ENCODE data around the gene LIPG. TPM values are rescaled to one million over a fixed set of nuclear protein-coding genes. Genes with fewer than 3 reads are reported as not detected.

LIPG gene
- total and polyA plus RNA-seq, 4 donors: 0.03 to 23.7 (median 4.7) TPM

- no peaks in the 10 kb centered on the region for H3K4me1 ChIP-seq (ENCODE audit: control insufficient read depth in 1 of 2, insufficient read depth in 2 of 2, low read length in 2 of 2)
- H3K4me3 ChIP-seq (ENCODE audit: low read length in 2 of 2): no peak overlapping the region
- H3K27ac ChIP-seq (ENCODE audit: low read depth in 1 of 2, low read length in 2 of 2): no peak overlapping the region
- no peaks in the 10 kb centered on the region for H3K27me3 ChIP-seq (ENCODE audit: control insufficient read depth in 1 of 2, insufficient read depth in 2 of 2, low read length in 1 of 2)
- DNase-seq (no peak), ATAC-seq (ENCODE audit: low FRiP score) (no peak)
- H3K36me3 ChIP-seq (ENCODE audit: control insufficient read depth in 1 of 2, insufficient read depth in 2 of 2, low read length in 1 of 2): no peaks in the 10 kb centered on the region
- 92% methylated on average over 3 of the region's 3 CpGs for WGBS, 2 donors
- peaks cover 2% of the 10 kb centered on the region for H3K9me3 ChIP-seq (ENCODE audit: control insufficient read depth, low read length)
- intact Hi-C loops (cut with DNase I): no loop called here
Measured at GRCh38 chr18:49609256-49610021, 47.6 kb downstream of the LIPG start.

- DNase-seq: no peak
- ATAC-seq (ENCODE audit: low FRiP score): no peak
- 93 to 99% methylated on average over 3 of the region's 3 CpGs for WGBS, 2 donors
- Histone ChIP-seq H3K4me3 (ENCODE audit: low read length in 2 of 2) (no peak overlapping the region), H3K36me3 (ENCODE audit: control insufficient read depth in 1 of 2, insufficient read depth in 2 of 2, low read length in 1 of 2) (no peaks in the 10 kb centered on the region), H3K27me3 (ENCODE audit: control insufficient read depth in 1 of 2, insufficient read depth in 2 of 2, low read length in 1 of 2) (no peaks in the 10 kb centered on the region), H3K4me1 (ENCODE audit: control insufficient read depth in 1 of 2, insufficient read depth in 2 of 2, low read length in 2 of 2) (no peaks in the 10 kb centered on the region), H3K9me3 (ENCODE audit: control insufficient read depth, low read length) (peaks cover 2% of the 10 kb centered on the region), H3K27ac (ENCODE audit: low read depth in 1 of 2, low read length in 2 of 2) (no peak overlapping the region)
- intact Hi-C loops (cut with DNase I): no loop called here
Measured at GRCh38 chr18:49610022-49610445, 48.2 kb downstream of the LIPG start.

GRCh38 chr18:49611316-49611715 lies 49.5 kb downstream of the LIPG start:
- Histone ChIP-seq H3K27me3 (ENCODE audit: control insufficient read depth in 1 of 2, insufficient read depth in 2 of 2, low read length in 1 of 2) (no peaks in the 10 kb centered on the region), H3K27ac (ENCODE audit: low read depth in 1 of 2, low read length in 2 of 2) (no peak overlapping the region), H3K4me1 (ENCODE audit: control insufficient read depth in 1 of 2, insufficient read depth in 2 of 2, low read length in 2 of 2) (no peaks in the 10 kb centered on the region), H3K36me3 (ENCODE audit: control insufficient read depth in 1 of 2, insufficient read depth in 2 of 2, low read length in 1 of 2) (no peaks in the 10 kb centered on the region), H3K4me3 (ENCODE audit: low read length in 2 of 2) (no peak overlapping the region), H3K9me3 (ENCODE audit: control insufficient read depth, low read length) (no peaks in the 10 kb centered on the region)
- DNase-seq (no peak), ATAC-seq (ENCODE audit: low FRiP score) (no peak)
- WGBS, 2 donors: 86 to 88% methylated on average over 3 of the region's 3 CpGs
- intact Hi-C loops (cut with DNase I): no loop called here

- Histone ChIP-seq H3K9me3 (ENCODE audit: control insufficient read depth, low read length) (no peaks in the 10 kb centered on the region), H3K4me3 (ENCODE audit: low read length in 2 of 2) (no peak overlapping the region), H3K27me3 (ENCODE audit: control insufficient read depth in 1 of 2, insufficient read depth in 2 of 2, low read length in 1 of 2) (no peaks in the 10 kb centered on the region), H3K27ac (ENCODE audit: low read depth in 1 of 2, low read length in 2 of 2) (no peak overlapping the region), H3K4me1 (ENCODE audit: control insufficient read depth in 1 of 2, insufficient read depth in 2 of 2, low read length in 2 of 2) (no peaks in the 10 kb centered on the region), H3K36me3 (ENCODE audit: control insufficient read depth in 1 of 2, insufficient read depth in 2 of 2, low read length in 1 of 2) (no peaks in the 10 kb centered on the region)
- ATAC-seq (ENCODE audit: low FRiP score): no peak
- DNase-seq: no peak
- intact Hi-C loops (cut with DNase I): no loop called here
- 69 to 74% methylated on average over 11 of the region's 11 CpGs for WGBS, 2 donors
Measured at GRCh38 chr18:49612515-49613033, 50.7 kb downstream of the LIPG start.

DNA sequence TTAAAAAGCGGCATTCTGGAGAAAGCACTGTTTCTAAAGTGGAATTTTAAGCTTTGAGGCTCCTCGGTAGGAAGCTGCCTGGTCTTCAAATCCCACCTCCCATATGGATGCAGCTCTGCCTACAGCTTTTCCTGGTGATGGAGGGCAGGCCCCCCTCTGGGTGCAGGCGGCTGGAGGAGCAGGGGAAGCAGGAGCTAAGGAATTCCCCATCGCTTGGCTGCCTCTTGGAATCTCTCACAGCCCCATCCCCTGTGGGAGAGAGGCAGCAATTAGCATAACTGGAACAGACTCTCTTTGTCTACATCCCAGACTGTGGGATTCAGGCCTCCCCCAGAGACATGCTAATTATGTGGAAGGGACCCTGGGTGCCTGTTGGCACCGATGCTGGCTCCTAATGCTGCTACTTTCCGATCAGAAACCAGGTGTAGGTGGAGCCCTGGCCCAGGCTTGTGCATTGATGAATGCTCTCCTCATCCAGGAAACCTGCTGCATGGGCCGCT lies 51.3 kb downstream of the LIPG start:
- intact Hi-C loops (cut with DNase I): no loop called here
- Histone ChIP-seq H3K27ac (ENCODE audit: low read depth in 1 of 2, low read length in 2 of 2) (no peak overlapping the region), H3K4me3 (ENCODE audit: low read length in 2 of 2) (no peak overlapping the region), H3K4me1 (ENCODE audit: control insufficient read depth in 1 of 2, insufficient read depth in 2 of 2, low read length in 2 of 2) (no peaks in the 10 kb centered on the region), H3K36me3 (ENCODE audit: control insufficient read depth in 1 of 2, insufficient read depth in 2 of 2, low read length in 1 of 2) (no peaks in the 10 kb centered on the region), H3K27me3 (ENCODE audit: control insufficient read depth in 1 of 2, insufficient read depth in 2 of 2, low read length in 1 of 2) (no peaks in the 10 kb centered on the region), H3K9me3 (ENCODE audit: control insufficient read depth, low read length) (no peaks in the 10 kb centered on the region)
- DNase-seq (no peak), ATAC-seq (ENCODE audit: low FRiP score) (no peak)
- 55 to 64% methylated on average over 7 of the region's 7 CpGs for WGBS, 2 donors

DNA sequence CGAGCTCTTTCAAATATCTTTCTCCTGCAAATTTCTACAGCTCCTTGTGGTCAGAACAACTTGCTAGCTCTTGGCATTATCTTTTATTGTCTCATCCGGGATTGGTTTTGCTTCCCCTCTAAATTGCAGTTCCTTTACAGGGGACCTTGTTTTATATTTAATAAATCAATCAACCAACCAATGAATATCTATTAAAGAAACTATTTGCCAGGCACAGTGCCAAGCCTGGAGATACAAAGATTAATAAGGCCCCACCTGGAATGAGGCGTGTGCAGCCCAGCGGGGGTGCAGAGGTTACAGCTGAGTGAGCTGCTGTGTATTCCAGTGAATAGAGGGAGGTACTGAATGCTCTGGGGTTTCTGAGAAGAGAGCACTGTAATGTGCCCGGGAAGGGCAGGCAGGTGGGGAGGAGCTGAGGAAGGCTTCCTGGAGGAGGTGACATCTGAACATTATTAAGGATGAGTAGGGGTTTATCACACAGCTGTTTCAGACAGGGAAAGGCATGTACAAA lies 51.8 kb downstream of the LIPG start:
- no peak overlapping the region for H3K27ac ChIP-seq (ENCODE audit: low read depth in 1 of 2, low read length in 2 of 2)
- no peak overlapping the region for H3K4me3 ChIP-seq (ENCODE audit: low read length in 2 of 2)
- 66 to 68% methylated on average over 5 of the region's 5 CpGs for WGBS, 2 donors
- H3K36me3 ChIP-seq (ENCODE audit: control insufficient read depth in 1 of 2, insufficient read depth in 2 of 2, low read length in 1 of 2): no peaks in the 10 kb centered on the region
- H3K9me3 ChIP-seq (ENCODE audit: control insufficient read depth, low read length): no peaks in the 10 kb centered on the region
- intact Hi-C loops (cut with DNase I): no loop called here
- no peaks in the 10 kb centered on the region for H3K27me3 ChIP-seq (ENCODE audit: control insufficient read depth in 1 of 2, insufficient read depth in 2 of 2, low read length in 1 of 2)
- DNase-seq: no peak
- no peaks in the 10 kb centered on the region for H3K4me1 ChIP-seq (ENCODE audit: control insufficient read depth in 1 of 2, insufficient read depth in 2 of 2, low read length in 2 of 2)
- no peak for ATAC-seq (ENCODE audit: low FRiP score)

- no peak overlapping the region for H3K27ac ChIP-seq (ENCODE audit: low read depth in 1 of 2, low read length in 2 of 2)
- no peaks in the 10 kb centered on the region for H3K36me3 ChIP-seq (ENCODE audit: control insufficient read depth in 1 of 2, insufficient read depth in 2 of 2, low read length in 1 of 2)
- intact Hi-C loops (cut with DNase I): no loop called here
- no peaks in the 10 kb centered on the region for H3K27me3 ChIP-seq (ENCODE audit: control insufficient read depth in 1 of 2, insufficient read depth in 2 of 2, low read length in 1 of 2)
- H3K4me3 ChIP-seq (ENCODE audit: low read length in 2 of 2): no peak overlapping the region
- DNase-seq: no peak
- 92 to 95% methylated on average over 6 of the region's 6 CpGs for WGBS, 2 donors
- no peak for ATAC-seq (ENCODE audit: low FRiP score)
- no peaks in the 10 kb centered on the region for H3K4me1 ChIP-seq (ENCODE audit: control insufficient read depth in 1 of 2, insufficient read depth in 2 of 2, low read length in 2 of 2)
- no peaks in the 10 kb centered on the region for H3K9me3 ChIP-seq (ENCODE audit: control insufficient read depth, low read length)
Measured at GRCh38 chr18:49616618-49617328, 54.9 kb downstream of the LIPG start.

DNA sequence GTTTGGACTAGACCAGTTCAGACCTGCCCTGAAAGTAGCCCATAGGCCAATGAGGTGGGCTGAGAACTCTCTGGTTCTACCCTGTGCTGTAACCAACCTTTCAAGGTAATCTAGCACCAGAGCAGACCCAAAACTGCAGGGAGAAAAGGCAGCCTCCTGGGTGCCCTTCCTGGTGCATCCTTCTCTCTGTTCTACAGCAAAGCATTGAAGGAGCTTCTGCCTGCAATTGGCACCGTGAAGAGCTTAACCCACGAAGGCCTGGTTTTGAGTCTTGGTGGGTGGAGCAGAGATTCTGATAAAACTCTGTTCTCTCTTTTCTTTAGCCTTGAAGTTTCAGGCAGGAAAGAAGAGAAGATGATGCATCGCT lies 55.5 kb downstream of the LIPG start:
- Histone ChIP-seq H3K27me3 (ENCODE audit: control insufficient read depth in 1 of 2, insufficient read depth in 2 of 2, low read length in 1 of 2) (no peaks in the 10 kb centered on the region), H3K36me3 (ENCODE audit: control insufficient read depth in 1 of 2, insufficient read depth in 2 of 2, low read length in 1 of 2) (no peaks in the 10 kb centered on the region), H3K27ac (ENCODE audit: low read depth in 1 of 2, low read length in 2 of 2) (no peak overlapping the region), H3K4me3 (ENCODE audit: low read length in 2 of 2) (no peak overlapping the region), H3K9me3 (ENCODE audit: control insufficient read depth, low read length) (no peaks in the 10 kb centered on the region), H3K4me1 (ENCODE audit: control insufficient read depth in 1 of 2, insufficient read depth in 2 of 2, low read length in 2 of 2) (no peaks in the 10 kb centered on the region)
- intact Hi-C loops (cut with DNase I): no loop called here
- ATAC-seq (ENCODE audit: low FRiP score) (no peak), DNase-seq (no peak)
- WGBS, 2 donors: 84 to 92% methylated on average over 3 of the region's 3 CpGs

All from aorta (tissue), 5 donors.